NCI-H1092 (cell line): Measurements from ENCODE around the gene RCAN2.
"Not testable (repeated sequence)": the region's sequence is repeated elsewhere in the genome, so short reads cannot be mapped to it uniquely, and the experiment has no call there.

Experiments
- DNase-seq: peaks from one replicate; lab custom pipeline; 2025; lab: John Stamatoyannopoulos, UW

RCAN2 gene

GRCh38 chr6:46440141-46440540 is 51.1 kb downstream of the RCAN2 start:
- DNase-seq: no peak

DNA sequence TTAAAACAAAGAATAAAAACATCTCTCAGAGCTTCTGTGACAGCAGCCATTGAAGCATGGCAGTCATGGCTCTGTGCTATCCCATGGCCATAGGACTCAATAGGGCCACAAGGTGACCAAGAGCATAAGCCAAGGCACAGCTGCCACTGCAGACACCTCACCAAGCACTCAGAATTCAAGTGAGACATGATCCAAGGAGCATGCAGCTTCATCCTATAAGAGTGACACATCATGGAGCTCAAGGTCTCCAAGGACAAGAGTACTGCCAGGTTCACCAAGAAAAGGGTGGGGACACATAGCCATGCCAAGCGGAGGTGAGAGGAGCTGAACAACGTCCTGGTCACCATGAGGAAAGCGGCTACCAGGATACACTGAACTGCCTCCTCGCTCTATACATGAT is 53.0 kb downstream of the RCAN2 start:
- DNase-seq: no peak

DNA sequence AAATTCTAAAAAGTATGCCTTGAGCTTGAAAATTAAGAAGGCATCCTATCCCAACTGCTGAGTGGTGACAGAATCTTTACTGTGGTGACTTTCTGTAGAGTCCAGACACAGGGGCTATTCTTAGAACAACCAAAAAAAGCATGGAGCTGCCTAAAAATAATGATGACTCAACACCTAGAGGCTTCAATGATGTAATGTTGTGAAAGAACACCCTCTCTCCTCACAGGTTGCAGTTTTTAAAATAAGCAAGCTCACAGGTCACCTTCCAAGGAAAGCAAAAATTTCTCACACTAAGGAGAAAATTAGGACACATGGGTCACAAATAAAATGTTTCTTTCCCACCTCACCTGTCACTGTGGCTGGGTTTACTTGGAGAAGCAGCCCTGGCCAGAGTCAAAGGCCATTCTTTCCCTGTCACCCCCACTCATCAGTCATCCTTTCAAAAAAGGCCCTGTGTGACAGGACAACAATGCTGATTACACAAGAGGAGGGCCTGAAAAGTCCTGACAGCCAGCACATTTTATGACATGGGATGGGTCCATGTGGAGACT is 53.5 kb downstream of the RCAN2 start:
- DNase-seq: no peak

DNA sequence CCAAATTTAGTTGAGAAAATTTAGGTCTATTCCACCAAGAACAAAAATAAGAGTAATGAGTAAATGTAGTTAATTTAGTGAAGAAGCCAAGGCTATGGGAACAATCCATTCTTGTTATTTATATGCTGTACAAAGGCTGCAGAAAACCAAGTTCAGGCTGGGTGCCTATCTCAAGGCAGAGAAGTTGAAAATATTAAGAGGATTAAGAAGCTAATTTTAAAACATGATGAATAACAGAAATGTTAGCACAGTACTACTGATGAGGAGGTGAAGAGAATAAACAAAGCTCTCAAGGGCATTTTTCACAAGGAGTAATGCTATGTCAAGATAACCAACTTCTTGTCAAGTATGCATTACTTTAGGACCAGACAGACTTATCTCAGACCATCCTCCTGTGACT is 68.6 kb downstream of the RCAN2 start:
- DNase-seq: no peak

DNA sequence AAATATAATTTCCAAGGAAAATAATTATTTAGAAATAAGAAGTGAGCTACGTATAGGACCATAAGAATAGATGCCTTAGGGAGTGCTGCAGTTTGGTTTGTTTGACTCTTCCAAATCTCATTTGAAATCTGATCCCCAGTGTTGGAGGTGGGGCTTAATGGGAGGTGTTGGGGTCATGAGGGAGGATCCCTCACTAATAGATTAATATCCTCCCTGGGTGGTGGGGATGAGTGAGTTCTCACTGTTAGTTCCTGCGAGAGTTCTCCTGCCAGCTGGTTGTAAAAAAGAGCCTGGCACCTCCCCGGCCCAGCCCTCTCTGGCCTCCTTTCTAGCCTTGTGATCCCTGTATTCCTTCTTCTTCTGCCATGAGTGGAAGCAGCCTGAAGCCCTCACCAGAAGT is 69.3 kb downstream of the RCAN2 start:
- DNase-seq: no peak

GRCh38 chr6:46420921-46421638 is 70.2 kb downstream of the RCAN2 start:
- DNase-seq: no peak

GRCh38 chr6:46419576-46420002 is 71.7 kb downstream of the RCAN2 start:
- peak; percentile 31 for DNase-seq

DNA sequence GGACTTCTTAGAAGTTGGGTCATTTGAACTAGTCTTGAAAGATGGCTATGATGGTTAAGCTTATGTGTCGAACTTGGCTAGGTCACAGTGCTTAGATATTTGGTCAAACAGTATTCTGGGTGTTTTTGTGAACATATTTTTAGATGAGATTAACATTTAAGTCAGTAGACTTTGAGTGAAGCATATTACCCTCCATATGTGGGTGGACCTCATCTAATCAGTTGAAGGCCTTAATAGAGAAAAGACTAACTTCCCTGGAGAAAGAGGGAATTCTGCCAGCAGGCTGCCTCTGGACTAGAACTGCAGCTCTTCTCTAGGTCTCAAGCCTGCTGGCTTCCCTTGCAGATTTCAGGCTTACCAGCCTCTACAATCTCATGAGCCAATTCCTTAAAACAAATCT is 76.9 kb downstream of the RCAN2 start:
- DNase-seq: no peak

DNA sequence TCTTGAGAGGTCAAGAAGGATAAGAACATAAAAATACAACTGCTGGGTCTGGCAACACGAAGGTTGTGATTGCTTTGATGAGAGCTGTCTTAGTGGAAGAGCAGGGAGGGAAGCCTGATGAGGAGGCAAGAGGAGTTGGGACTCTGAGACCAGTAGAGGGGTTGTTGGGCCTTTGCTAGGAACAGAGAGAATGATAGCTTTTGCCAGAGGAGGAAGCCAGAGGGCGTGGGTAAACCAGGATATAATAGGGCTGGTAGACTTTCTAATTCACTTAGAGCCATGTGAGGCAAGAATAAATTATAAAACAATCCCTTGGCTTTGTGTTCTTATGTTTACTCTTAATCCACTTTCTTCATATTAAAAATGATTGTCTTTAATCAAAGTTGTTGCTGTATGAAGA is 78.6 kb downstream of the RCAN2 start:
- DNase-seq: no peak

- no peak for DNase-seq
Observed at GRCh38 chr6:46411456-46412197, 79.6 kb downstream of the RCAN2 start.

DNA sequence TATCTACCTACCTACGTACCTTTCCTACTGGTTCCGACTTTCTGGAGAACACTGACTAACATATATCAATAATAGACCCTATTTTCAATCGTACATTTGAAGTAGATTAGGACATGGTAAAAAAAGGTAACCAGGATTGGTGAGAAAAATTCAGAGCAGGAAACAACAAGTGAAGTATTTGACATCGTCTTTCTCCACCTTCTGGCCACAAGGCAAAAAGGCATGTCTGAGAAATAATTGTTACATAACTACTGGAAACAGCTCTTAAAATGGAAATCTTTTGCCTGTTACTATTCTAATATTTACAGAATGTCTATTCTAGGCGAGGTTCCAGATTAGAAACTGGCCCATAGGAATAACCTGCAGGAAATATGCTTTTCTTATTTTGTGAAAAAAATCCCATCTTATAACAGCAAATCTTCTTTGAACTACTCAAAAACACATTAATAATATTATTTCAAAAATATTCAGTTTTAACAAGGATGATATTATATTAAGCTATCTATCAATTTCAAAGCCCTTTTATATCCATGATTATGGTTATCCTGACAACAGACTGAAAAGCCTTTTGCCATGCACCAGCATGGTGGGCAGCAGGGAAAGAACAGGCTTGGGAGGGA is 80.8 kb downstream of the RCAN2 start:
- peak; percentile 36 for DNase-seq

DNA sequence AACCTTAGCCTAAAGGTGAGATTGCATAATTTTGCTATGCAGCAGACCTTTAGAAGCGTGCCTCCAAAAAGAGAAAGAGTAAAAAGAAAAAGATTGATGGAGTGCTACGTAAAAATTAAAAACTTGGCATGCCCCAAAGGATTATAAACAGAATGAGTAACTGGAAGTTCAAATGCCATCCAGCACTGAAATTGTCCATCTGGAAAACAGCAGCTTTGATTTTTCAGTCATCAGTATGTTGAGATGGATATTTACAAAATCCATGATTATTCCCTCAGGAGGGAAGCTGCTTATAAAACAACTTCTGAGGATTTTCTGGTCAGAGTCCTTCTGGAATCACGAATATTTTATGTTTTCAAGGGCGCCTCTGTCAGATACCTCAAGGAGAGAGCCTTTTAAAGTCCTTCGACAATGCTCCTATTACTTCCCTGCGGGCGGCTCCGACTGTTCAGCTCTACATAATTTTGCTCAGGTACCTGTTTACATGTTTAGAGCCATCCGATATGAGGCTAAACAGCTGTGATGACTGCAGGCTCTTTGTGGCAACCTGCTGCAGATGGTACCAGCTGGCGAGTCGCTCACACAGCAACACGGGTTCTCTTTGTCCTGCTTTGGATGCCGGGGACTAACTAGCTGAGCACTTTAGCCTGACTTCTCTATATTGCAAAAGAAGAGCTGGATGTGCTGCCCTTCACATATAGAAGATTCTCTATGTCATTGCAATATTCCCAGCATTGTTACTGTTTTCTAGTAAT is 83.3 kb downstream of the RCAN2 start:
- no peak for DNase-seq

GRCh38 chr6:46407246-46407645 is 84.0 kb downstream of the RCAN2 start:
- no peak for DNase-seq

DNA sequence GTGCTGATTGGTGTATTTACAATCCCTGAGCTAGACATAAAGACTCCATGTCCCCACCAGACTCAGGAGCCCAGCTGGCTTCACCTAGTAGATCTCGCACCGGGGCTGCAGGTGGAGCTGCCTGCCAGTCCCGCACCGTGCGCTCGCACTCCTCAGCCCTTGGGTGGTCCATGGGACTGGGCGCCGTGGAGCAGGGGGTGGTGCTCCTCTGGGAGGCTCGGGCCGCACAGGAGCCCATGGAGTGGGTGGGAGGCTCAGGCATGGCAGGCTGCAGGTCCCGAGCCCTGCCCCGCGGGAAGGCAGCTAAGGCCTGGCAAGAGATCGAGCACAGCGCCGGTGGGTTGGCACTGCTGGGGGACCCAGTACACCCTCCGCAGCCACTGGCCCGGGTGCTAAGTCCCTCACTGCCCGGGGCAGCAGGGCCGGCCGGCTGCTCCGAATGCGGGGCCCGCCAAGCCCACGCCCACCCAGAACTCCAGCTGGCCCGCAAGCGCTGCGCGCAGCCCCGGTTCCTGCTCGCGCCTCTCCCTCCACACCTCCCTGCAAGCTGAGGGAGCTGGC is 85.5 kb downstream of the RCAN2 start:
- DNase-seq: not testable (repeated sequence)

GRCh38 chr6:46400898-46401297 is 90.4 kb downstream of the RCAN2 start:
- DNase-seq: no peak

- DNase-seq: no peak
Observed at GRCh38 chr6:46395530-46395929, 95.7 kb downstream of the RCAN2 start.

- DNase-seq: no peak
Observed at GRCh38 chr6:46393940-46394337, 97.3 kb downstream of the RCAN2 start.

- no peak for DNase-seq
Observed at GRCh38 chr6:46393161-46393939, 97.9 kb downstream of the RCAN2 start.

GRCh38 chr6:46392294-46392693 is 99.0 kb downstream of the RCAN2 start:
- no peak for DNase-seq

DNA sequence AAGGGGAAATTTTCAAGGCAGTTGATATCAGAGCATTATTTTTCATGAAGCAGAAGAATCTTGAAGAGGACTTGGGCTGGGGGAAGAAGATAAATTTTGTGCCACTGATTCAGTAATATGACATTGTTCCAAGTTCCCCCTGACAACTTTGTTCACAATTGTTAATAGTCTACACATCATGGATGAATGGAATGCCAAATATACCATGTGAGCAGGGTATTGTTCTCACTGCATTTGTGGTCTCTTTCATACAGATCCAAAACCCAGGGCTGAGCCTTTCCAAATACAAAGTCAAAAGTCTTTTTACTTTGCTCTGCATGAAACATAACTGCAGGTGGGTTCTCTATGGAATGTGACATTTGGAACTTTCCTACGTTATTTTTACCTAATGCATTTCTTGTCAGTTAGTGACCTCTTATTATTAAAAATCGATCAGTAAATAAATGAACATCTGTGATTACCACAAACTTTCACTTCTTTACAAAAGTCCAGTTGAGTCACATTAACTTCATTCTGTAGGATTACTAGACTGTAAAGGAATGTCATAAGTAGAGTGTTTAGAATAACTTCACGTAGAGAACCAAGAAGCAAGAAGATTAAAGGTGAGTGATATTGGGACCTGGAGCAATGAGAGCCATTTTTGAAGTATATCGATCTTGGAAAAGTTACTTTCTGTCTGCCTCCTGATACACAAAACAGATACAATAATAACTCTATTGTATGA is 100.9 kb downstream of the RCAN2 start:
- no peak for DNase-seq
